SU-DHL-6 (cell line): Measurements from ENCODE around the gene CDKAL1.

ENCODE experiments used
- CTCF ChIP-seq: fragments of 200-600 bp; sonication (generic); IDR thresholded peaks from one replicate; pipeline ENCODE4 v1.5.1; 2017; ENCODE audit warnings: antibody characterized with exemption, mild to moderate bottlenecking, low read length, moderate library complexity; ENCODE audit not compliant: insufficient read depth, poor library complexity, severe bottlenecking
- EZH2phosphoT487 ChIP-seq: fragments of 200-600 bp; sonication (generic), shearing (Covaris generic); conservative IDR thresholded peaks from 2 replicates; pipeline ENCODE4 v1.6.1; 2018; ENCODE audit warnings: mild to moderate bottlenecking, antibody characterized with exemption, low read length, moderate library complexity, mixed read lengths

GRCh38 chr6:21180155-21180554 is 645.9 kb downstream of the CDKAL1 start:
- no peak for TF ChIP-seq CTCF
- TF ChIP-seq EZH2phosphoT487, result no peak
